ENCODE results near the gene PGLYRP2. TPM values are rescaled to one million over a fixed set of nuclear protein-coding genes. Genes with fewer than 3 reads are reported as not detected.
"Not testable (repeated sequence)": the region's sequence is repeated elsewhere in the genome, so short reads cannot be mapped to it uniquely, and the experiment has no call there.

PGLYRP2 gene
- total RNA-seq, 1 donor from 2014 or later = not detected

DNA sequence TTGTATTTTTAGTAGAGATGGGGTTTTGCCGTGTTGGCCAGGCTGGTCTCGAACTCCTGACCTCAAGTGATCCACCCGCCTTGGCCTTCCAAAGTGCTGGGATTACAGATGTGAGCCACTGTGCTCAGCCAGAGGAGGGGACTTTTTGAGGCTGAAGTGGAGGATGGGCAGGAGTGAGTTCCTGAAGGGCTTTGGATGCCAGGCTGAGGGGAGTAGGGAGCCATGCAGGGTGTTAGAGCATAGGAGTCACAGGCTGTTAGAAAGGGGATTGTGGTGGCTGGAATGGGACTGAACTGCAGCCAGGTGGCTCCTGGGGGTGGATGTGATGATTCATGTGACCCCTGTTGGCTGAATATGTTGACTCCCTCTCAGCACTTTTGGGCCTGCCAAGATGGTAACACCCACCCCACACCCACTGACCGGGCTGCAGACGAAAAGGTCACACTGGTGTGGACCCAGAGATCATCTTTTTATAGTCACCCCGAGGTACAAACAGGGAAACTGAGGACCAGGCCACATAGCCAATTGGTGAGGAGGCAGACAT is 40.2 kb upstream of the PGLYRP2 start:
- Histone ChIP-seq H3K4me1 (no peaks in the 10 kb centered on the region), H3K27me3 (peaks cover 5% of the 10 kb centered on the region), H3K36me3 (no peaks in the 10 kb centered on the region), H3K9me3 (no peaks in the 10 kb centered on the region), H3K27ac (no peak overlapping the region), H3K4me3 (no peak overlapping the region)
- TF ChIP-seq, protein P1, sequence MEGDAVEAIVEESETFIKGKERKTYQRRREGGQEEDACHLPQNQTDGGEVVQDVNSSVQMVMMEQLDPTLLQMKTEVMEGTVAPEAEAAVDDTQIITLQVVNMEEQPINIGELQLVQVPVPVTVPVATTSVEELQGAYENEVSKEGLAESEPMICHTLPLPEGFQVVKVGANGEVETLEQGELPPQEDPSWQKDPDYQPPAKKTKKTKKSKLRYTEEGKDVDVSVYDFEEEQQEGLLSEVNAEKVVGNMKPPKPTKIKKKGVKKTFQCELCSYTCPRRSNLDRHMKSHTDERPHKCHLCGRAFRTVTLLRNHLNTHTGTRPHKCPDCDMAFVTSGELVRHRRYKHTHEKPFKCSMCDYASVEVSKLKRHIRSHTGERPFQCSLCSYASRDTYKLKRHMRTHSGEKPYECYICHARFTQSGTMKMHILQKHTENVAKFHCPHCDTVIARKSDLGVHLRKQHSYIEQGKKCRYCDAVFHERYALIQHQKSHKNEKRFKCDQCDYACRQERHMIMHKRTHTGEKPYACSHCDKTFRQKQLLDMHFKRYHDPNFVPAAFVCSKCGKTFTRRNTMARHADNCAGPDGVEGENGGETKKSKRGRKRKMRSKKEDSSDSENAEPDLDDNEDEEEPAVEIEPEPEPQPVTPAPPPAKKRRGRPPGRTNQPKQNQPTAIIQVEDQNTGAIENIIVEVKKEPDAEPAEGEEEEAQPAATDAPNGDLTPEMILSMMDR (IDR thresholded peaks at IDR 0.05) = no peak
- DNase-seq (no peak), ATAC-seq (no peak)
- intact Hi-C loops (cut with DNase I) = no loop called here

DNA sequence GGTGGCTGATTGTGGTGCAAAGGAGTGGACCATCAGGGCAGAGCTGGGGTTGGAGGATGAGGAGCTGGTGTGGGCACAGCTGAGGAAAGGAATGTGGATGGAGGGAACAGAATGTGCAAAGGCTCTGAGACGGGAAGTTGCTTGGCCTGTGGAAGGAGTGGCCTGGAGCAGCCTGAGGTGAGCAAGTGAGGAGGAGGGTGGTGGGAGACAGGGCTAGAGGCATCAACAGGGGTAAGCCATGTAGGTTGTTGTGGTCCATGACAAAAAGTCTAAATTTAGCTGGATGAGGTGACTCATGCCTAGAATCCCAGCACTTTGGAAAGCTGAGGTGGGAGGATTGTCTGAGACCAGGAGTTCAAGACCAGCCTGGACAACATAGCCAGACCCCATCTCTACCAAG is 38.5 kb upstream of the PGLYRP2 start:
- Histone ChIP-seq H3K36me3 (no peaks in the 10 kb centered on the region), H3K9me3 (no peaks in the 10 kb centered on the region), H3K4me1 (no peaks in the 10 kb centered on the region), H3K27ac (no peak overlapping the region), H3K4me3 (no peak overlapping the region), H3K27me3 (peaks cover 5% of the 10 kb centered on the region)
- no peak for ATAC-seq
- DNase-seq = no peak
- TF ChIP-seq, protein P1 (IDR thresholded peaks at IDR 0.05) = no peak
- intact Hi-C loops (cut with DNase I) = no loop called here

DNA sequence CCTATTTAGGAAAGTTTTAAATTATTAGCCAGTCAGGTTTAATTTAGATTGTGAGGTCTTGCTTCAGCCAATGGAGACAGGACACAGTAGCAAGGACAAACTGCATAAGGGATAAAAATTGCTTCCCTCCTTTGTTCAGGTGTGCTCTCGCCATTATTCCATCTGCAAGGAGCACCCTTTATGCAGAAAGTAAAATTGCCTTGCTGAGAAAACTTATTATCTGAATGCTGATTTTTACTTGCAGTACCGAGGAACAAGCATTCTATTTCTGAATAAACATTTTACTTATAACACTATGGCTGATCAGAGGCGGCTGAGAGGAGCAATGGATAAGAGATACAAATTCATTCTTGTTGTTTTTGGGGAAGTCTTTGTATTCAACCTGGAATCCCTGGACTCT is 37.1 kb upstream of the PGLYRP2 start:
- Histone ChIP-seq H3K36me3 (no peaks in the 10 kb centered on the region), H3K27me3 (peaks cover 7% of the 10 kb centered on the region), H3K4me1 (no peaks in the 10 kb centered on the region), H3K27ac (no peak overlapping the region), H3K4me3 (no peak overlapping the region), H3K9me3 (no peaks in the 10 kb centered on the region)
- TF ChIP-seq, protein P1 (IDR thresholded peaks at IDR 0.05) = no peak
- DNase-seq (no peak), ATAC-seq (no peak)
- intact Hi-C loops (cut with DNase I) = no loop called here

DNA sequence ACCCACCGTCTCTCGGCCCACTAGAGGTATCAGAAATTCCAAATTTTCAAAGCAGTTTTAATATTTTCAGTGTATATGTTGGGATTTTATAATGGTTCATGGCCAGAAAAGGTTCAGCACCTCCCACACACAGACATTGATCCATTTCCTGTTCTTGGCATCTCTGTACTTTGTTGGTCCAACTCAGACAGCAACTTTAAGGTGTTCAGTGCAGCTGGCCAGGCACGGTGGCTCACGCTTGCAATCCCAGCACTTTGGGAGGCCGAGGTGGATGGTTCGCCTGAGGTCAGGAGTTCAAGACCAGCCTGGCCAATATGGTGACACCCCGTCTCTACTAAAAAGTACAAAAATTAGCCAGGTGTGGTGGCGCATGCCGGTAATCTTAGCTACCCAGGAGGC is 35.9 kb upstream of the PGLYRP2 start:
- H3K9me3 ChIP-seq; H3K4me1 ChIP-seq; ATAC-seq; H3K4me3 ChIP-seq; intact Hi-C loops (cut with DNase I); H3K36me3 ChIP-seq; DNase-seq: not testable (repeated sequence)
- H3K27me3 ChIP-seq = peaks cover 13% of the 10 kb centered on the region
- peak overlapping the region; percentile 65 for H3K27ac ChIP-seq

DNA sequence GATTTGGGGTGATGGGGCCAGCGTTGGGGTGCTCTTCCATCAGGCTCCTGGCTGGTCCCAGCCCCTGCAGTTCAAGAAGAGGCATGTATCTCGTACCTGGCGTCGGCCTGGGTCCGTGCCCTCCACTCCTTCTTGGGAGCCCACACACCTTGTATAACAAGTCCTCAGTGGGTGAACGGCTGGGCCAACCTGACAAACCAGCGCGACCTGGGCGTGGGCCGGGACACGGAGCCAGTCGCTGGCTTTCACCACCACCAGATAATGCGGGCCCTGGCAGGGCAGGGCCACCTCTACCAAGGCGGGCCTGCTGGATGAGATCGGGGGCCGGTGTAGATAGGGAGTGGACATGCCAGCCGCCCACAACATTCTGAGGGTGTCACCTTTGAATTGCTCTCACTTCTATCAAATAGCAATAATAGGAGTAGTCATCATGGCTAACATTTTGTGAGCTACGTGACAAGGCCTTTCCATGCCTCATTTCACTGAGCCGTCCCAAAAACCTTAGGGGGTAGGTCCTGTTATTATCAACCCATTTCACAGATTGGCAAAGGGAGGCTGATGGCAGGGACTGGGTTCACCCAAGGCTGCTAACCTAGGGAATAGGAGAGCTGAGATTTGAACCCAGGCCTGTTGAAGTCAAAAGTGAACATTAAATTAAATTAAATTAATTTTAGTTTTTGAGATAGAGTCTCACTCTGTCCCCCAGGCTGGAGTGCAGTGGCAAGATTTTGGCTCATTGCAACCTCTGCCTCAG is 32.5 kb upstream of the PGLYRP2 start:
- Histone ChIP-seq H3K4me1 (no peaks in the 10 kb centered on the region), H3K36me3 (no peaks in the 10 kb centered on the region), H3K27ac (no peak overlapping the region), H3K27me3 (peaks cover 42% of the 10 kb centered on the region), H3K9me3 (no peaks in the 10 kb centered on the region), H3K4me3 (no peak overlapping the region)
- intact Hi-C loops (cut with DNase I) = no loop called here
- ATAC-seq = no peak
- no peak for DNase-seq
- TF ChIP-seq, protein P1 (IDR thresholded peaks at IDR 0.05) = no peak

DNA sequence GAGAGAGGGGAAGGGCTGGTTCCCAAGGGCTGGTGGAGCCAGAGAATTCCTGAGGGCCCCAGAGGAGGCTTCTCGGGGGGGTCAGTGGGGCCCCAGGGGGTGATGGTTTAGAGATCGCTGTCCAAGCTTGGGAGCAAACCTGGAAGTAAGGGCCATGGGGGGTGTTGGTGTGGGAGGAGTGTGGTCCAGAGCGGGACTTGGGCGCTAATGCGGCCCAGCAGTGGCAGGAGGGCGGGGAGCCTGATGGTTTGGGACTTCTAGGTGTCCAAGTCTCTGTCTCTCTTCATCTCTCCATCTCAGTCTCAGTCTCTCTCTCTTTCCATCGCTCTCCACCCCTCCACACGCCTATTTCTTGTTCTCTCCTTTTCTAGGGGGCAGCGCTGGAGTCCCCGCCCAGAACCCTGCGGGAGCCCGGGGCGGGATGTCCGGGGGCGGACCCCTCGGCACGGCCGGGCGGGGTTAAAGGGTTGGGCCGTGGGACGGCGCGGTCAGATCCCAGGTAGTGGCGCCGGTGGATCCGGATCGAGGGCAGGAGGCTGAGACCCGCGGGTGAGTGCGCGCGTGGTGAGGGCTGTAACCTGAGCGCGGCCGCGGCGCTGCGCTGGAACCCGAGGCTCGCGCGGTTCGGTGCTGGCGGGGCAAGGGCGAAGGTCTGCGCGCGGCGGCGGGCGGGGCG is 28.9 kb upstream of the PGLYRP2 start, which contains the start of gene CYP4F22:
Gene CYP4F22 (plus strand): TSS at position 491 of the 676 bp plus-strand sequence. CDS start 16,812 bp downstream, outside the sequence.
- TF ChIP-seq, protein P1 (IDR thresholded peaks at IDR 0.05) = no peak
- H3K9me3 ChIP-seq = no peaks in the 10 kb centered on the region
- DNase-seq (no peak), ATAC-seq (peak; percentile 23)
- H3K4me3 ChIP-seq = peak within 1 kb of the TSS; percentile 30
- H3K4me1 ChIP-seq = no peaks in the 10 kb centered on the region
- no peak within 1 kb of the TSS for H3K27ac ChIP-seq
- intact Hi-C loops (cut with DNase I) = no loop called here
- H3K27me3 ChIP-seq = peaks cover 48% of the 10 kb centered on the region
- no peaks in the 10 kb centered on the region for H3K36me3 ChIP-seq
